Measurements from ENCODE around the gene PGAM5. TPM values are rescaled to one million over a fixed set of nuclear protein-coding genes. Genes with fewer than 3 reads are reported as not detected.

PGAM5 gene
- total RNA-seq, 1 donor from 2014 or later, result 39.6 TPM

DNA sequence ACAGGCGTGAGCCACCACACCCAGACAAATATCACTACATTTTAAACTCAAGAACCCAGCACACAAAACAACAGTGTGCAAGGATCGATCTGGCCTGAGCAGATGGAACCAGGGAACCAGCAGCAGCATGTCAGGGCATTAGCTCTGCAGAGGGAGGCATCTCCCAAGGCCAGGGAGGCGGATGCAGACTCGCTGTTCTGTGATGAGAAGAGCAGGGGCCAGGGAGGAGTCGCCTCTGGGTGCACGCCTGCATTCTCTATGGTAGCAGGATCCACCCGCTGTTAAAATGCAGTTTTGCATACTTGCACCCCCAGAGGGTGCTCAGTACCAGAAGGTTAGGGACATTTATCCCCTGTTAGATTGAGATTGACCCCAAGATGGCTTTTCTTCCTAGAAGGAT lies 17.9 kb downstream of the PGAM5 start:
- H3K4me3 Mint-ChIP-seq (ENCODE audit: low read depth), result no peak overlapping the region
- peaks cover 48% of the 10 kb centered on the region for H3K36me3 Mint-ChIP-seq (ENCODE audit: insufficient read depth)
- H3K27me3 Mint-ChIP-seq, result no peaks in the 10 kb centered on the region
- H3K4me1 Mint-ChIP-seq (ENCODE audit: low read depth), result no peaks in the 10 kb centered on the region
- DNase-seq (ENCODE audit: low spot score, unreplicated experiment), result no peak
- TF ChIP-seq, protein P1, sequence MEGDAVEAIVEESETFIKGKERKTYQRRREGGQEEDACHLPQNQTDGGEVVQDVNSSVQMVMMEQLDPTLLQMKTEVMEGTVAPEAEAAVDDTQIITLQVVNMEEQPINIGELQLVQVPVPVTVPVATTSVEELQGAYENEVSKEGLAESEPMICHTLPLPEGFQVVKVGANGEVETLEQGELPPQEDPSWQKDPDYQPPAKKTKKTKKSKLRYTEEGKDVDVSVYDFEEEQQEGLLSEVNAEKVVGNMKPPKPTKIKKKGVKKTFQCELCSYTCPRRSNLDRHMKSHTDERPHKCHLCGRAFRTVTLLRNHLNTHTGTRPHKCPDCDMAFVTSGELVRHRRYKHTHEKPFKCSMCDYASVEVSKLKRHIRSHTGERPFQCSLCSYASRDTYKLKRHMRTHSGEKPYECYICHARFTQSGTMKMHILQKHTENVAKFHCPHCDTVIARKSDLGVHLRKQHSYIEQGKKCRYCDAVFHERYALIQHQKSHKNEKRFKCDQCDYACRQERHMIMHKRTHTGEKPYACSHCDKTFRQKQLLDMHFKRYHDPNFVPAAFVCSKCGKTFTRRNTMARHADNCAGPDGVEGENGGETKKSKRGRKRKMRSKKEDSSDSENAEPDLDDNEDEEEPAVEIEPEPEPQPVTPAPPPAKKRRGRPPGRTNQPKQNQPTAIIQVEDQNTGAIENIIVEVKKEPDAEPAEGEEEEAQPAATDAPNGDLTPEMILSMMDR (IDR thresholded peaks at IDR 0.05; ENCODE audit: unreplicated experiment), result no peak
- peak overlapping the region; percentile 67 for H3K27ac Mint-ChIP-seq
- no peaks in the 10 kb centered on the region for H3K9me3 Mint-ChIP-seq (ENCODE audit: low read depth)

- H3K4me3 Mint-ChIP-seq (ENCODE audit: low read depth), result no peak overlapping the region
- H3K27me3 Mint-ChIP-seq, result no peaks in the 10 kb centered on the region
- no peak for DNase-seq (ENCODE audit: low spot score, unreplicated experiment)
- no peaks in the 10 kb centered on the region for H3K4me1 Mint-ChIP-seq (ENCODE audit: low read depth)
- no peak overlapping the region for H3K27ac Mint-ChIP-seq
- TF ChIP-seq, protein P1 (IDR thresholded peaks at IDR 0.05; ENCODE audit: unreplicated experiment), result no peak
- no peaks in the 10 kb centered on the region for H3K9me3 Mint-ChIP-seq (ENCODE audit: low read depth)
- H3K36me3 Mint-ChIP-seq (ENCODE audit: insufficient read depth), result peaks cover 49% of the 10 kb centered on the region
Observed at GRCh38 chr12:132729541-132730320, 19.1 kb downstream of the PGAM5 start.

DNA sequence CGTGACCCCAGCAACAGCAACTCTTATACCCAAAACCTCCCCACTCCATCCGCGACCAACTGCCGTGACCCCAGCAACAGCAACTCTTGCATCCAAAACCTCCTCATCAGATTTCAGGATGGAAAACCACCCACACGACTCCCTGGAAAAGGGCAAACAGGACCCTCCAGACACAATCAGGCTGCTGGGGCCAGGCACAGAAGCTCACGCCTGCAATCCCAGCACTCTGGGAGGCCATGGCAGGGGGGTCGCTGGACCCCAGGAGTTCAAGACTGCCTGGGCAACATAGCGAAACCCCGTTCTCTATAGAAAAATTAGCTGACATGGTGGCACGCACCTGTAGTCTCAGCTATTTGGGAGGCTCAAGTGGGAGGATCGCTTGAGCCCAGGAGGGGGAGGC lies 19.7 kb downstream of the PGAM5 start:
- no peaks in the 10 kb centered on the region for H3K9me3 Mint-ChIP-seq (ENCODE audit: low read depth)
- H3K36me3 Mint-ChIP-seq (ENCODE audit: insufficient read depth), result peaks cover 49% of the 10 kb centered on the region
- H3K4me1 Mint-ChIP-seq (ENCODE audit: low read depth), result no peaks in the 10 kb centered on the region
- DNase-seq (ENCODE audit: low spot score, unreplicated experiment), result no peak
- no peak overlapping the region for H3K4me3 Mint-ChIP-seq (ENCODE audit: low read depth)
- no peaks in the 10 kb centered on the region for H3K27me3 Mint-ChIP-seq
- no peak overlapping the region for H3K27ac Mint-ChIP-seq
- TF ChIP-seq, protein P1 (IDR thresholded peaks at IDR 0.05; ENCODE audit: unreplicated experiment), result no peak

DNA sequence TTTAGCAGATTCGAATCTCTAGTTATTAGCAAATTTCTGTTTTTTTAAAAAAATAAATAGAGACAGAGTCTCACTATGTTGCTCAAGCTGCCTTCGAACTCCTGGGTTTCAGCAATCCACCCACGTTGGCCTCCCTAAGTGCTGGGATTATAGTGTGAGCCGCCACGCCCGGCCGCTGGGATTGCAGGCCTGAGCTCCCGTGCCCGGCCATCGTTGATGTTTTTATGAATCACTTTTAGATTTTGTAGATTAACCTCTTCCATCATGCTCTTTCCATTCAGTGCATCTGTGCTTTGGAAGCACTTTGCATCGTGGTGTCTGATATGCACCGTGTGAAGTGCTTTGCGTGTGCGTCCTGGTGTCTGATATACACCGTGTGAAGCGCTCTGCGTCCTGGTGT lies 20.9 kb downstream of the PGAM5 start:
- Mint-ChIP-seq H3K36me3 (ENCODE audit: insufficient read depth) (peaks cover 46% of the 10 kb centered on the region), H3K4me1 (ENCODE audit: low read depth) (no peaks in the 10 kb centered on the region), H3K27me3 (no peaks in the 10 kb centered on the region), H3K27ac (no peak overlapping the region), H3K4me3 (ENCODE audit: low read depth) (no peak overlapping the region), H3K9me3 (ENCODE audit: low read depth) (no peaks in the 10 kb centered on the region)
- DNase-seq (ENCODE audit: low spot score, unreplicated experiment), result no peak
- TF ChIP-seq, protein P1 (IDR thresholded peaks at IDR 0.05; ENCODE audit: unreplicated experiment), result no peak

GRCh38 chr12:132734206-132734605 lies 23.6 kb downstream of the PGAM5 start:
- Mint-ChIP-seq H3K9me3 (ENCODE audit: low read depth) (no peaks in the 10 kb centered on the region), H3K4me1 (ENCODE audit: low read depth) (no peaks in the 10 kb centered on the region), H3K4me3 (ENCODE audit: low read depth) (no peak overlapping the region), H3K36me3 (ENCODE audit: insufficient read depth) (peaks cover 43% of the 10 kb centered on the region), H3K27ac (no peak overlapping the region), H3K27me3 (no peaks in the 10 kb centered on the region)
- no peak for DNase-seq (ENCODE audit: low spot score, unreplicated experiment)
- TF ChIP-seq, protein P1 (IDR thresholded peaks at IDR 0.05; ENCODE audit: unreplicated experiment), result no peak

All from progenitor cell of endocrine pancreas (in vitro differentiated cells).